H1 (cell line): ENCODE results near the gene SHTN1. TPM values are rescaled to one million over a fixed set of nuclear protein-coding genes. Genes with fewer than 3 reads are reported as not detected.

ENCODE experiments used
- CTCF ChIA-PET: fragments of 300-600 bp; sonication (Branson Sonifier 250); formaldehyde crosslinking; loops from one replicate; lab custom pipeline; 2021; ENCODE audit not compliant: partially characterized antibody; lab: Charles Lee
- POLR2A ChIA-PET: fragments of 300-600 bp; sonication (Branson Sonifier 250); formaldehyde crosslinking; loops from one replicate; lab custom pipeline; 2021; ENCODE audit warnings: inconsistent platforms; ENCODE audit not compliant: partially characterized antibody; lab: Charles Lee
- DNase-seq, 2 experiments: peaks; one replicate each; pipeline versions ENCODE4 v3.0.0 to v3.0.0-alpha.2; 2010 to 2022; ENCODE audit warnings: low spot score in 2 of 2, low read depth in 1 of 2, mixed read lengths in 1 of 2
- FAIRE-seq: peaks from 2 replicates; lab custom pipeline; 2011; peaks lifted over from hg19 to GRCh38; lab: Jason Lieb, UNC
- H2AFZ ChIP-seq: 2 replicates; pipeline ENCODE4 v1.8.1; 2012; ENCODE audit warnings: low read length, inconsistent platforms
- H2AK5ac ChIP-seq: 2 replicates; pipeline ENCODE4 v1.6.1; 2013; ENCODE audit warnings: low read depth, low read length
- H2BK120ac ChIP-seq: replicated peaks from 2 replicates; pipeline ENCODE3; 2013; ENCODE audit warnings: low read depth, low read length, inconsistent platforms
- H2BK12ac ChIP-seq: 2 replicates; pipeline ENCODE4 v1.6.1; 2013; ENCODE audit warnings: low read depth, low read length
- H2BK15ac ChIP-seq: 2 replicates; pipeline ENCODE4 v1.6.1; 2013; ENCODE audit warnings: low read length
- H2BK20ac ChIP-seq: 2 replicates; pipeline ENCODE4 v1.6.1; 2013; ENCODE audit warnings: low read length
- H2BK5ac ChIP-seq: 2 replicates; pipeline ENCODE4 v1.6.1; 2013; ENCODE audit warnings: low read depth, low read length
- H3K14ac ChIP-seq: 2 replicates; pipeline ENCODE4 v1.6.1; 2013; ENCODE audit warnings: inconsistent platforms; ENCODE audit not compliant: insufficient read length
- H3K18ac ChIP-seq: 2 replicates; pipeline ENCODE4 v1.6.1; 2013; ENCODE audit warnings: low read length; ENCODE audit errors: extremely low read depth
- H3K23ac ChIP-seq: 2 replicates; pipeline ENCODE4 v1.6.1; 2013; ENCODE audit warnings: inconsistent platforms; ENCODE audit not compliant: insufficient read length
- H3K23me2 ChIP-seq: 2 replicates; pipeline ENCODE4 v1.6.1; 2013; ENCODE audit warnings: low read depth, low read length
- H3K27ac ChIP-seq: 2 replicates; pipeline ENCODE4 v1.6.1; 2011; ENCODE audit warnings: low read depth, low read length, inconsistent platforms
- H3K27me3 ChIP-seq, 4 experiments: replicated peaks in 1 of 4; 1 replicate in 1 of 4; 2 replicates in 3 of 4; pipeline versions ENCODE4 v1.6.1 to v1.8.1; 2011 to 2013; ENCODE audit warnings: low read length in 3 of 4, mild to moderate bottlenecking in 3 of 4, inconsistent platforms in 2 of 4, mixed read lengths in 2 of 4, moderate library complexity in 1 of 4; ENCODE audit not compliant: control insufficient read depth in 3 of 4, insufficient read depth in 3 of 4; ENCODE audit errors: extremely low read depth in 1 of 4
- H3K36me3 ChIP-seq, 4 experiments: 2 replicates each; pipeline versions ENCODE4 v1.6.1 to v1.8.1; 2011 to 2013; ENCODE audit warnings: mild to moderate bottlenecking in 4 of 4, low read length in 3 of 4, moderate library complexity in 2 of 4, control low read depth in 1 of 4, inconsistent platforms in 1 of 4; ENCODE audit not compliant: insufficient read depth in 4 of 4, control insufficient read depth in 2 of 4
- H3K4ac ChIP-seq: replicated peaks from 2 replicates; pipeline ENCODE3; 2013; ENCODE audit warnings: low read length, low read depth, mixed read lengths, inconsistent platforms; ENCODE audit not compliant: insufficient read length
- H3K4me1 ChIP-seq, 4 experiments: replicated peaks in 1 of 4; 1 replicate in 1 of 4; 2 replicates in 3 of 4; pipeline versions ENCODE4 v1.6.1 to v1.8.1; 2011 to 2013; ENCODE audit warnings: low read length in 3 of 4, inconsistent platforms in 2 of 4, mixed read lengths in 1 of 4; ENCODE audit not compliant: insufficient read depth in 4 of 4, control insufficient read depth in 3 of 4
- H3K4me2 ChIP-seq, 2 experiments: 2 replicates each; pipeline versions ENCODE4 v1.6.1 to v1.8.1; 2011 to 2013; ENCODE audit warnings: low read depth in 2 of 2, low read length in 2 of 2, control low read depth in 1 of 2, inconsistent platforms in 1 of 2, mild to moderate bottlenecking in 1 of 2; ENCODE audit not compliant: insufficient read depth in 1 of 2
- H3K4me3 ChIP-seq, 4 experiments: fragments of 200-600, 300-600 bp in 1 of 4; sonication (generic), shearing (Covaris generic), sonication (Bioruptor Twin) in 1 of 4; 2 replicates each; pipeline versions ENCODE4 v1.5.1 to v1.8.1; 2011 to 2016; ENCODE audit warnings: low read length in 4 of 4, low read depth in 3 of 4, control low read depth in 2 of 4, inconsistent platforms in 2 of 4, mild to moderate bottlenecking in 2 of 4, mixed read lengths in 1 of 4, moderate library complexity in 1 of 4; ENCODE audit not compliant: insufficient read depth in 2 of 4; ENCODE audit errors: extremely low read depth in 1 of 4
- H3K56ac ChIP-seq: replicated peaks from 2 replicates; pipeline ENCODE3; 2013; ENCODE audit warnings: low read depth, mild to moderate bottlenecking, mixed read lengths, low read length, inconsistent platforms; ENCODE audit not compliant: insufficient read length
- H3K79me1 ChIP-seq: 2 replicates; pipeline ENCODE4 v1.6.1; 2013; ENCODE audit warnings: low read depth, low read length, control low read depth
- H3K79me2 ChIP-seq, 2 experiments: 2 replicates each; pipeline versions ENCODE4 v1.6.1 to v1.8.1; 2012 to 2013; ENCODE audit warnings: low read length in 2 of 2, mild to moderate bottlenecking in 2 of 2, inconsistent platforms in 1 of 2; ENCODE audit not compliant: insufficient read depth in 2 of 2, control insufficient read depth in 1 of 2
- H3K9ac ChIP-seq, 4 experiments: replicated peaks in 1 of 4; 1 replicate in 1 of 4; 2 replicates in 3 of 4; pipeline versions ENCODE4 v1.6.1 to v1.8.1; 2011 to 2013; ENCODE audit warnings: low read depth in 3 of 4, low read length in 3 of 4, control low read depth in 2 of 4, mild to moderate bottlenecking in 2 of 4, moderate library complexity in 2 of 4, inconsistent platforms in 1 of 4; ENCODE audit errors: extremely low read depth in 1 of 4
- H3K9me3 ChIP-seq, 2 experiments: 2 replicates each; pipeline versions ENCODE4 v1.6.1 to v1.8.1; 2012 to 2013; ENCODE audit warnings: mild to moderate bottlenecking in 2 of 2, moderate library complexity in 2 of 2, control low read depth in 1 of 2, inconsistent platforms in 1 of 2, low read depth in 1 of 2, low read length in 1 of 2, mixed read lengths in 1 of 2; ENCODE audit not compliant: insufficient read depth in 2 of 2
- H4K20me1 ChIP-seq, 2 experiments: replicated peaks in 1 of 2; 2 replicates each; pipeline versions ENCODE3 to v1.8.1; 2011 to 2013; ENCODE audit warnings: inconsistent platforms in 2 of 2, low read length in 2 of 2, mild to moderate bottlenecking in 1 of 2; ENCODE audit not compliant: insufficient read depth in 2 of 2, control insufficient read depth in 1 of 2
- H4K5ac ChIP-seq: 2 replicates; pipeline ENCODE4 v1.6.1; 2013; ENCODE audit warnings: low read length, low read depth, mixed read lengths, inconsistent platforms; ENCODE audit not compliant: insufficient read length
- H4K8ac ChIP-seq: 2 replicates; pipeline ENCODE4 v1.8.0; 2013; ENCODE audit warnings: mild to moderate bottlenecking, moderate library complexity, low read length, inconsistent platforms; ENCODE audit not compliant: insufficient read depth; ENCODE audit errors: extremely low read depth
- H4K91ac ChIP-seq: replicated peaks from 2 replicates; pipeline ENCODE3; 2013; ENCODE audit warnings: low read length, mixed read lengths, inconsistent platforms; ENCODE audit not compliant: insufficient read length
- CBX5 ChIP-seq: fragments of 300-800, 300-1000 bp; sonication (generic); IDR thresholded peaks from 2 replicates; pipeline ENCODE4 v1.7.1; 2016; ENCODE audit warnings: antibody characterized with exemption, low read length, low read depth
- WGBS, 2 experiments: shearing (Covaris generic) in 1 of 2; methylation state at CpG; one replicate each; pipeline versions ENCODE4 v1.1.6 to v1.1.7; 2013 to 2015; ENCODE audit warnings: low lambda C conversion rate in 2 of 2, mixed read lengths in 2 of 2, inconsistent platforms in 1 of 2, low coverage in 1 of 2, missing lambda C conversion rate in 1 of 2; ENCODE audit not compliant: insufficient replicate concordance in 2 of 2, insufficient coverage in 1 of 2, insufficient read length in 1 of 2; ENCODE audit errors: extremely low coverage in 1 of 2, missing lambda C conversion rate in 1 of 2; 5-methylcytosine and 5-hydroxymethylcytosine counted together
- polyA plus RNA-seq, 7 experiments: library from polyadenylated mRNA; depleted of rRNA in 3 of 7; stranded (reverse) in 5 of 7; unstranded in 2 of 7; fragments of >200 nt in 5 of 7; fragments of 200-250 nt in 2 of 7; gene quantifications; 1 replicate in 5 of 7; 2 replicates in 1 of 7; 4 replicates in 1 of 7; pipeline versions ENCODE4 v1.2.1 to v1.2.3, GENCODE V29; 2011 to 2013; ENCODE audit warnings: missing spikeins in 2 of 7, mixed read lengths in 2 of 7
- total RNA-seq: library from RNA; stranded (reverse); fragmentation: NEBNext Ultra II Directional; extraction: Animal tissue kit (Norgen Biotek cat#: 25700); gene quantifications from 2 replicates; pipeline ENCODE4 v1.2.1, GENCODE V29; 2021

Gene SHTN1
- total and polyA plus RNA-seq, 2 of the 8 experiments (the other 6 are each of a cell fraction or from before 2014, with no cell fraction given), result 3.3 to 12.7 TPM

DNA sequence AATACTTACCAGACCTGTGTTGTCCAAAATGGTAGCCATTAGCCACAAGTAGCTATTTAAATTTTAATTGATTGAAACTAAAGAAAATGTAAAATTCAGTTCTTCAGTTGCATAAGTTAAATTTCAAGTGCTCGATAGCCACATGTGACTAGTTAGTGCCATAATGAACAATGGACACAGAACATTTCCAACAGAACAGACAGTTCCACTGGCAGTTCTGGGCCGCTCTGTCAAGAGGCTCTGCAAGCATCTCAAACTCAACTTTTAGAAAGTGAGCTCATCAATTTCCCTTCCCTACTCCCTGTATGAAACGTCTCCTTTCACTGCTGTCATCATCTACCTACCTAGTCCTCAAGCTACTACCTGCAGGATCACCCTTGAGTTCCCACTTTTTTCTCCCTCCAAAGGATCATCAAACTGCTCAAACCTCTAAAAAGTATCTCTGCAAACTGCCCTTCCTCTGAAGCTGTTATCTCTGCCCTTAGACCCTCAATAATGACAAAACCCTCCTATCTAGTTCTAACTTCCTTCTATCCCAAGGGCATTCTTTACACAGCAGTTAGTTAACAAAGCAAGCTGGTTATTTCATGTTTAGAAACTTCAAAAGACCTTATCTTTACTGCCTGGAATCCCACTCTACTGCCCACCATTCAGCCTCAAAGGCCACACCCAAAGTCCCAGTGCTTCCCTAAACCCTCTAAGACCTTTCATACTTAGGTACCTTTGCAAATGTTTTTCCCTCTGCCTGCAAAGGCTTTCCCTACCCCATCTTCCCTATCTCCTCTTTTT, 20.6 kb downstream of the SHTN1 start:
- no peak overlapping the region for H3K4ac ChIP-seq

More for the DNA sequence above, 20.6 kb downstream of the SHTN1 start:
- TF ChIP-seq CBX5, result no peak
- TF ChIP-seq, all 59 proteins: peak for 0
- Histone ChIP-seq H3K23me2 (no peaks in the 10 kb centered on the region), H2BK12ac (no peak overlapping the region), H4K20me1 (no peaks in the 10 kb centered on the region), H3K18ac (no peak overlapping the region), H3K4me2 (no peak overlapping the region), H2BK5ac (no peak overlapping the region), H2AFZ (no peak overlapping the region), H3K79me1 (no peaks in the 10 kb centered on the region), H2BK15ac (no peak overlapping the region), H3K27ac (no peak overlapping the region), H4K5ac (no peak overlapping the region), H3K23ac (no peak overlapping the region), H3K9me3 (no peaks in the 10 kb centered on the region), H3K4me3 (no peak overlapping the region), H3K27me3 (no peaks in the 10 kb centered on the region), H3K56ac (no peak overlapping the region), H2AK5ac (no peak overlapping the region), H4K91ac (no peak overlapping the region), H3K36me3 (no peaks in the 10 kb centered on the region), H2BK20ac (no peak overlapping the region), H3K9ac (no peak overlapping the region), H3K79me2 (peaks cover 0 to 3% of the 10 kb centered on the region in 2 experiments; a peak in 1 of 4 replicates), H3K4me1 (peaks cover 0 to 5% (median 0%) of the 10 kb centered on the region in 4 experiments; a peak in 4 of 7 replicates), H4K8ac (no peak overlapping the region), H3K14ac (no peak overlapping the region), H2BK120ac (no peak overlapping the region)
- POLR2A ChIA-PET, result interaction anchor here (0.8 kb wide), 1 partner anchor 10 kb away, joined by 3 read pairs; no protein-coding TSS in a partner anchor
- CTCF ChIA-PET, result interaction anchor here (0.6 to 1.8 kb wide), 6 partner anchors 12 to 302 kb away, joined by 3 to 6 read pairs (median 3); no protein-coding TSS in a partner anchor
- WGBS, 2 experiments, result 89% methylated on average over 3 of the region's 3 CpGs; no CpG with 5 or more reads in 1 of the 2 experiments
- no peak for DNase-seq
- FAIRE-seq, result no peak
